NCI-H526 (cell line): ENCODE results near the gene EBF4.
A peak's percentile ranks its signal among the peaks of the same experiment; 100 is the strongest.

Experiments used
- DNase-seq, 2 experiments: peaks; one replicate each; lab custom pipeline; 2025; lab: John Stamatoyannopoulos, UW

The EBF4 gene

GRCh38 chr20:2742934-2743559 lies 50.5 kb downstream of the EBF4 start:
- peak; percentile 27 to 82 for DNase-seq

- no peak for DNase-seq
These were observed 52.7 kb downstream of the EBF4 start for GRCh38 chr20:2745060-2745910.

GRCh38 chr20:2745936-2746635 lies 53.5 kb downstream of the EBF4 start:
- DNase-seq = no peak

GRCh38 chr20:2746636-2747265 lies 54.2 kb downstream of the EBF4 start:
- DNase-seq = no peak

GRCh38 chr20:2747676-2748235 lies 55.2 kb downstream of the EBF4 start:
- no peak for DNase-seq

GRCh38 chr20:2748551-2749342 lies 56.2 kb downstream of the EBF4 start:
- peak; percentile 46 to 88 for DNase-seq

- no peak for DNase-seq
These were observed 56.9 kb downstream of the EBF4 start for GRCh38 chr20:2749343-2749950.

- peak in 1 of 2 experiments; percentile 30 for DNase-seq
These were observed 57.4 kb downstream of the EBF4 start for GRCh38 chr20:2749951-2750490.

GRCh38 chr20:2750491-2751251 lies 58.1 kb downstream of the EBF4 start:
- DNase-seq = peak; percentile 41 to 62

- DNase-seq = peak in 1 of 2 experiments; percentile 62
These were observed 58.8 kb downstream of the EBF4 start for GRCh38 chr20:2751347-2751877.

GRCh38 chr20:2751878-2752566 lies 59.4 kb downstream of the EBF4 start:
- peak in 1 of 2 experiments; percentile 52 for DNase-seq

GRCh38 chr20:2752567-2753460 lies 60.2 kb downstream of the EBF4 start:
- DNase-seq = peak; percentile 11 to 70

GRCh38 chr20:2753461-2754040 lies 61.0 kb downstream of the EBF4 start:
- DNase-seq = no peak

GRCh38 chr20:2754424-2754823 lies 61.8 kb downstream of the EBF4 start:
- DNase-seq = no peak

GRCh38 chr20:2755451-2756055 lies 63.0 kb downstream of the EBF4 start:
- no peak for DNase-seq

GRCh38 chr20:2756056-2756611 lies 63.6 kb downstream of the EBF4 start:
- DNase-seq = peak in 1 of 2 experiments; percentile 28

GRCh38 chr20:2757001-2757400 lies 64.4 kb downstream of the EBF4 start:
- no peak for DNase-seq
